Stromal cell of bone marrow (primary cell): ENCODE measurements around the gene NDUFB10.
"Not testable (repeated sequence)": the region's sequence is repeated elsewhere in the genome, so short reads cannot be mapped to it uniquely, and the experiment has no call there.

Experiments used
- DNase-seq: peaks from one replicate; pipeline ENCODE4 v3.0.0-alpha.2; 2012; ENCODE audit warnings: low read depth

NDUFB10 gene

DNA sequence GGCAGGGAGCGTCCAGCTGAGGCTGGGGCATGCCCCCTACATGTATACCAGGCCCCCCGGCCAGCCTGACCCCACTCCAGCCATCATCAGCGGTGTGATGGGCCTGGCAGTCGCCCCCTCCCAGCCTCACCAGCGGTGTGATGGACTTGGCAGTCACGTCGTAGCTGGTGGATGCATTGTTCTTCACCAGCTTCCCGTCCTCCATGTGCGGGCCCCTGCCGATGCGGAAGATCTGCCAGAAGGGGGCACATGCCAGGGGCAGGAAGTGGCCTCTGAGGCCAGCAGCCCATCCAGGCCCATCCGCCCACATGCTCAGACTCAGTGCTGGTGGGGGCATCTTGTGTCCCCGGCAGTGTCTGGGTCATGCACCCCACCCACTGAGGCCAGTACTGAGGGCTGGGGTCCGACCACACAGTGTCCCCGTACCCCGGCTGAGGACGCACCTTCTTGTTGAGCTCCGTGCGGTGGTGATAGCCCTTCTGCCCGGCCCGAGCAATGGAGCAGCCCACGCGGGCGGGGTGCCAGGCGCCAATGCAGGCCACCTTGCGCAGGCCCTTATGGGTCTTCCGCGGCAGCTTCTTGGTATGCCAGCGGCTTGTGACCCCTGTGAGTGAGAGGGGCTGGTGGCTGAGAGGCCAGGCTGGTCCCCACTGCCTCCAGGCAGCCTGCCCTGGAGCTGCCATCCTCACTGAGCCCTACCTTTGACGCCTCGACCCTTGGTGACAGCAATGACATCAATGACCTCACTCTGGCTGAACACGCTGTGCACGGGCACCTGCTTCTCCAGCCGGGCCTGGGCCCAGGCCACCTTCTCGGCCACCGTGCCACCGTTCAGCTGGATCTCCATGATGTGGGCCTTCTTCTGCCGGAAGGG, 12.6 kb upstream of the NDUFB10 start:
- no peak for DNase-seq

DNA sequence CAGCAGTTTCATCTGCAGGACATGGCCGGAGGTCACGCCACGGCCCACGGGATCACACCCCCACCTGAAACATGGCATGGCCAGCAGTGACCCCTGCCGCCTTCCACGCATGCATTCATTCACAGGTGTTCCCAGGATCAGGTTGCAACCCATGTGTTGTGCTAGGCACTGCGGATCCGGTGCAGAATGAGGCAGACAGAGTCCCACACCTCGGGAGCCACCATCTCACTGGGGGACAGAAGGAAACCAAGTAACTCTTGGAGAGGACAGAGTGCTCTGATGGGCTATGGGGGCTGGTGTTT, 12.0 kb upstream of the NDUFB10 start:
- no peak for DNase-seq

DNA sequence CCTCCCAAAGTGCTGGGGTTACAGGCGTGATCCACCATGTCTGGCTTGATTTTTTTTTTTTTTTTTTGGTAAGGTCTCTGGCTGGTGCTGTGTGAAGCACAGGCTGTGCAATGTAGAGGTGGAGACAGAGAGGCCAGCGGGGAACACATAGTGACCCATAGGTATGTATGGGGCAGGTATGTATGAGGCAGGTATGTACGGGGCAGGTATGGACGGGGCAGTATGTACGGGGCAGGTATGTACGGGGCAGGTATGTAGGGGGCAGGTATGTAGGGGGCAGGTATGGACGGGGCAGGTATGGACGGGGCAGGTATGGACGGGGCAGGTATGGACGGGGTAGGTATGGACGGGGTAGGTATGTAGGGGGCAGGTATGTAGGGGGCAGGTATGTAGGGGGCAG, 9.8 kb upstream of the NDUFB10 start:
- DNase-seq, result no peak

DNA sequence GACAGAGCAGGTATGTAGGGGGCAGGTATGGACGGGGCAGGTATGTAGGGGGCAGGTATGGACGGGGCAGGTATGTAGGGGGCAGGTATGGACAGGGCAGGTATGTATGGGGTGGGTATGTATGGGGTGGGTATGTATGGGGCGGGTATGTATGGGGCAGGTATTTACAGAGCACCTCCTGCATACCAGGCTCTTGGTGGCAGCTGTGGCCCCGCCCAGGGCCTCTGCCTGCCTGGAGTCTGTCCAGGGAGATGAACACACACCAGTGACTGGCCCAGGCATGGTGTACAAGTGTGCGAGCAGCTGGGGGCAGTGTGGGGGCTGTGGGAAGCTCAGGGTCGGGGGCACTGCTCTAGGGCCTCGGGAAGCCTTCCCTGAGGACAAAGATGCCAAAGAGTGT, 9.3 kb upstream of the NDUFB10 start:
- DNase-seq, result no peak

DNA sequence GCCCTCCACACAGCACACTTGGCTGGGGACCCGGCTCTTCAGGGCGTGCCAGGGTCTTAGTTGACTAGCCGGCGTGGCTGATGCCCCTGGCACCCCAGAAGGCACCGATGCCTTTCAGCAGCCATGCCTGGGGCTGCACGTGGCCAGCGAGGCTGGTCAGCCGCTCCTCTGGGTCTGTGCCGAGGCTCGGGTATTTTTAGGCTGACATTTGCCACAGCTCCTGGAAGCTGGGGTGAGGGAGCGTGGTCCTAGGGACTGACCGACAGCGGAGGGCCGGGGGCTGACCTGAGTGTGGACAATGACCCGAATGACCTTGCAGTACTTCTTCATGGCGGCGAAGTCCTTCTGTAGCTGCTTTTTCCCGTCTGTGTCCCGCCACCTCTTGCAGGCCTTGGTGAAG, 8.8 kb upstream of the NDUFB10 start:
- no peak for DNase-seq

DNA sequence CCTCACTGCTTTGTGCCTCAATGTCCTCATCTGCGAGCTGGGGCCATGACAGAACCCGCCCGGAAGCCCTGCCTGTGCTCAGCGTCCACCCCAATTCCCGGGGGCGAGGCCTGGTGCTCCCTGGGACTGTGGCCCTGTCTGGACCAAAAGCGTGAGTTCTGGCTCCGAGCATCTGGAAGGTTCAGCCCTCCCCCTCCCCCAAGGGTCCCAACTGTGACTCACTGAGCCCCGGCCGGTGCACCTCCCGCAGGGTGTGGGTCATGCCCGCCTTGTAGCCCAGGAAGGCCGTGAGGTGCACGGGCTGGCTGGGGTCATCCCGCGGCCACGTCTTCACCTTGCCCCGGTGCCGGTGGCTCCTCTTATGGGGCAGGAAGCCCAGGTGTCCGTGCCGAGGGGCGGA, 5.6 kb upstream of the NDUFB10 start:
- no peak for DNase-seq

DNA sequence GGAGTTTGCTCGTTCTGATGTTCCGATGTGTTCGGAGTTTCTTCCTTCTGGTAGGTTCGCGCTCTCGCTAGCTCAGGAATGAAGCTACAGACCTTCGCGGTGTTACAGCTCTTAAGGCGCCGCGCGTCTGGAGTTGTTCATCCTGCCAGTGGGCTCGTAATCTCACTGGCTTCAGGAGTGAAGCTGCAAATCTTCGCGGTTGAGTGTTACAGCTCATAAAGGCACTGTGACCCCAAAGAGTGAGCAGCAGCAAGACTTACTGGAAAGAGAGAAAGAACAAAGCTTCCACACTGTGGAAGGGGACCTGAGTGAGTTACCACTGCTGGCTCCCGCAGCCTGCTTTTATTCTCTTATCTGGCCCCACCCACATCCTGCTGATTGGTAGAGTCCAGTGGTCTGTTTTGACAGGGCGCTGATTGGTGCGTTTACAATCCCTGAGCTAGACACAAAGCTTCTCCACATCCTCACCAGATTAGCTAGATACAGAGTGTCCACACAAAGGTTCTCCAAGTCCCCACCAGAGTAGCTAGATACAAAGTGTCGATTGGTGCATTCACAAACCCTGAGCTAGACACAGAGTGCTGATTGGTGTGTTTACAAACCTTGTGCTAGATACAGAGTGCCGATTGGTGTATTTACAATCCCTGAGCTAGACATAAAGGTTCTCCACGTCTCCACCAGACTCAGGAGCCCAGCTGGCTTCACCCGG, 1.8 kb upstream of the NDUFB10 start:
- not testable (repeated sequence) for DNase-seq

DNA sequence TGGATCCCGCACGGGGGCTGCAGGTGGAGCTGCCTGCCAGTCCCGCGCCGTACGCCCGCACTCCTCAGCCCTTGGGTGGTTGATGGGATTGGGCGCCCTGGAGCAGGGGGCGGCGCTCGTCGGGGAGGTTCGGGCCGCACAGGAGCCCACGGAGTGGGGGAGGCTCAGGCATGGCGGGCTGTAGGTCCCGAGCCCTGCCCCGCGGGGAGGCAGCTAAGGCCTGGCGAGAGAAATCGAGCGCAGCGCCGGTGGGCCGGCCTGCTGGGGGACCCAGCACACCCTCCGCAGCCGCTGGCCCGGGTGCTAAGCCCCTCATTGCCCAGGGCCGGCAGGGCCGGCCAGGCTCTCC, 1.2 kb upstream of the NDUFB10 start:
- DNase-seq, result not testable (repeated sequence)

DNA sequence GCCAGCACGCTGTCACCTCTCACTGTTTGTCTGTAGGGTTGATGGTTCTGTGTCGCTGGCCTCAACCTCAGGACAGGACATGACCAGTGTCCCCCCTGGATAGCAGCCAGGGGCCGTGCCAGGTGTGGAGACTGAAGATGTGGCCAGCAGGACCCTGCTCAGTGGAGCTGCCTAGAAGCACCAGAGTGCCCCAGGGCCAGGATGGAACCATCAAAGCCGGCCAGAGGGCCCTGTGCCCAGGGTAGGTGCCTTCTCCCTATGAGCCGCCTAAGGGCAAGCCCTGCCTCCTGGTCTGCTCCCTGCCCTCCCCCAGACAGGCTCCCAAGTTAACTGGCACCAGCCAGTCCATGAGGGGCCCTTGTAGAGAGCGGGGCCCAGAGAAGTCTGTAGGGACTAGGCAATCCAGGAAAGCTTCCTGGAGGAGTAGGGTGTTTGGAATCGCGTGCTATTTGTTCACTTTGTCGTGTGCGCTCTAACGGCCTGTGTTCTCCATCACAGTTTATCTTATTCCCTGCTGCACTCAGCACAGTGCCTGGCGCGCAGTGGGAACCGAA, 546 bp upstream of the NDUFB10 start:
- DNase-seq, result no peak

DNA sequence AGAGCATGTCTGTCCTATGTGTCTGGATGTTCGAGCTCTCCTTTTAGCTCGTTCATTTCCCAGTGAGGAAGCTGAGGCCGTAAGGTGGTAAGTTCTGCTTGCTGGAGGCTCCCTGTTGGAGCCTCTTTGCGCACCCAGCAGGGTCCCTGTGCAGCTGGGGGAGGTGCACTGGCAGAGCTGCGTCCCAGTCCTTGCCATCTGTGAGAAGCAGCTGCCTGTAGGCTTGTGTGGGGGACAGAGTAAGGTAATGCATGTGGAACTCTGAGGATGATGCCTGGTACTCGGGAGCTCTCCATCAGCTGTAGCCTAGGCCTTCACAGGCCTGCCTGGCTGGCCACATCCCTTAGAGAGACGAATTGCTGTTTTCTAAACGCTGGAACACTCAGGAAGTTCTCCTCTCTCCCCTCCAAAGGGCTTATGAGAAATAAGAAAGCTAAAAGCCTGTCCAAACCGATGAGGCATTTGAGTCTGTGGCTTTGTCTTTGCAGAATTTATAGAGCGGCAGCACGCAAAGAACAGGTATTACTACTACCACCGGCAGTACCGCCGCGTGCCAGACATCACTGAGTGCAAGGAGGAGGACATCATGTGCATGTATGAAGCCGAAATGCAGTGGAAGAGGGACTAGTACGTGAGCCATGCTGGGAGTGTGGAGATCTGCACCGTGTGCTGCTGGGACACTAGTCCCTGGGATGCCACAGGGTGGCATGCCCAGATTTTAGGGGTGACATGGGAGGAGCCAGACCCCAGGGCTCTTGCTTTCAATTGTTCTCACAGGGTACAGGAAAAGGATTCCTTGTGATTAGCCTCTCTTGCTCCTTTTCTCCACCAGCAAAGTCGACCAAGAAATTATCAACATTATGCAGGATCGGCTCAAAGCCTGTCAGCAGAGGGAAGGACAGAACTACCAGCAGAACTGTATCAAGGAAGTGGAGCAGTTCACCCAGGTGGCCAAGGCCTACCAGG, 1.6 kb downstream of the NDUFB10 start:
- DNase-seq, result no peak

DNA sequence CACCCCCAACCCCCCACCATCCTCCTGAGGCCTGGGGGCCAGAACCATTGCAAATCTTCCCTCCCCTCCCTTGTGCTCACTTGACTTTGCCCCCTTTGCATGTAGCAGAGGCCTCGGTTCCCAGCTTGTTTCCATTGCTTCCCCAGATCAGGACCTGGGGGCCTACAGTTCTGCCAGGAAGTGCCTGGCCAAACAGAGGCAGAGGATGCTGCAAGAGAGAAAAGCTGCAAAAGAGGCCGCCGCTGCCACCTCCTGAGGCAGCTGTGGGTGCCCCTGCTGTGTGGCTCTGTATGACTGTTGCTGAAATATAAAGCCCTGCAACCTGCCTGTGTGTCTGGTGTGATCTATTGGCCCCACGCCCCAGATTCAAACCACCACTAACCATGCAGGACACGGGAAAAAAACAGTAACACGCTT, 2.3 kb downstream of the NDUFB10 start:
- no peak for DNase-seq

DNA sequence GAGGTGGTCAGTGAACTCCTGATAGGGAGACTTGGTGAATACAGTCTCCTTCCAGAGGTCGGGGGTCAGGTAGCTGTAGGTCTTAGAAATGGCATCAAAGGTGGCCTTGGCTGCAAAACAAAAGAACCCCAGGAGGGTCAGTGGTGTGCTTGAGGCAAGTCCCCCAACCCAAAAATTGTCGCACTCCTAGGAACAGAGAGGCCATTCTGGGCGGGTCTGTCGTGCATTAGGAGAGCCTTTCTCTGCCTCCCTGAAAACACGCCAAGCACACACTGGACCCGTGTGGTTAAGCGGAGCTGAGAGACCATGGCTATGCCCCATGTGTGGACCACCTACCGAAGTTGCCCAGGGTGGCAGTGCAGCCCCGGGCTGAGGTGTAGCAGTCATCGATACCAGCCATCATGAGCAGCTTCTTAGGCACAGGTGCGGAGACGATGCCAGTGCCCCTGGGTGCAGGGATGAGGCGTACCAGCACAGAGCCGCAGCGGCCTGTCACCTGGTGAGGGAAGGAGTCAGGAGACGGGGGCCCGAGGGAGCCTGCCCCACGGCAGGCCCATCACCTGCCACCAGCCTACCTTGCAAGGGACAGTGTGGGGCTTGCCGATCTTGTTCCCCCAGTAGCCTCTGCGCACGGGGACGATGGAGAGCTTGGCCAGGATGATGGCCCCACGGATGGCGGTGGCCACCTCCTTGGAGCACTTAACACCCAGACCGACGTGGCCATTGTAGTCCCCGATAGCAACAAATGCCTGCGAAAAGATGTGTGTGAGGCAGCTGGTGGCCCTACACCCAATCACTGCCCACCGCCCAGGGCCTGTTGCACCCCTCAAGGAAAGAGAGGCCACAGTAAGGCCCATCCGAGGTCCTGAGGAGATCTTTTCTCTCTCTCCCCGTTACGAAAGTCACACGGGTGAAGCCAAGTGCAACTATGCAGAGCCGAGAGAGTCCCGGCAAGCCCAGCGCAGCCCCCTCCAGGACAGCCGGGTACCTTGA, 3.1 kb downstream of the NDUFB10 start:
- not testable (repeated sequence) for DNase-seq

DNA sequence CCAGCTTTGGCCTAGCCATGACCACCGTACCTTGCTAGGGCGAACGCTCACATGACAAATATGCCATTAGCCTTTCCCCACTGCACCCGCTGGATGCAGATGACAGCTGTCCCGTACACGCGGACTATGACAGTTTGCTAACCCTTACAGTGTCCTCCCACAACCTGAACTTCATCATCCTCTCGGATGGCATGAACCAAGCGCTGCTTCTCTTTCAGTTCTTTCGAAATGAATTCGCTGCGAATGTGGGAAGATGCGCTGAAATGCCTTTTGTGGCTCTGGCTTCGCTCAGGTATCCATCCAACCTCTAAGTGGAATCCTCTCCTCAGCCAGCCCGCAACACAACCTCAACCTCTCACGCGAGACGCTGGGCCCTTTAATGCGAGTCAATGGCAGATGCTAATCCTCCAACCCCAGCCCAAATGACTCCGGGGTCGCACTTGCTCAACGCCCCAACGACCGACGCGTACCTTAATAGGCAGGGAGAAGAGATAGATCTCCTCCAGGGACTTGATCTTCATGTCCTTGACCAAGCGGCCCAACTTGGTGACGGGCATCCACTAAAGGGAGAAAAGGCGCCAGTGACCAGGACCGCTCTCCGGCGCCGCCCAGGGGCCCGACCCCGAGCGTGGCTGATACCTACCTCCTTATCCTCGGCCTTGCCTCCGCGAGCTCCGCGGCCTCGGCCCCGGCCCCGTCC, 4.6 kb downstream of the NDUFB10 start:
- no peak for DNase-seq

DNA sequence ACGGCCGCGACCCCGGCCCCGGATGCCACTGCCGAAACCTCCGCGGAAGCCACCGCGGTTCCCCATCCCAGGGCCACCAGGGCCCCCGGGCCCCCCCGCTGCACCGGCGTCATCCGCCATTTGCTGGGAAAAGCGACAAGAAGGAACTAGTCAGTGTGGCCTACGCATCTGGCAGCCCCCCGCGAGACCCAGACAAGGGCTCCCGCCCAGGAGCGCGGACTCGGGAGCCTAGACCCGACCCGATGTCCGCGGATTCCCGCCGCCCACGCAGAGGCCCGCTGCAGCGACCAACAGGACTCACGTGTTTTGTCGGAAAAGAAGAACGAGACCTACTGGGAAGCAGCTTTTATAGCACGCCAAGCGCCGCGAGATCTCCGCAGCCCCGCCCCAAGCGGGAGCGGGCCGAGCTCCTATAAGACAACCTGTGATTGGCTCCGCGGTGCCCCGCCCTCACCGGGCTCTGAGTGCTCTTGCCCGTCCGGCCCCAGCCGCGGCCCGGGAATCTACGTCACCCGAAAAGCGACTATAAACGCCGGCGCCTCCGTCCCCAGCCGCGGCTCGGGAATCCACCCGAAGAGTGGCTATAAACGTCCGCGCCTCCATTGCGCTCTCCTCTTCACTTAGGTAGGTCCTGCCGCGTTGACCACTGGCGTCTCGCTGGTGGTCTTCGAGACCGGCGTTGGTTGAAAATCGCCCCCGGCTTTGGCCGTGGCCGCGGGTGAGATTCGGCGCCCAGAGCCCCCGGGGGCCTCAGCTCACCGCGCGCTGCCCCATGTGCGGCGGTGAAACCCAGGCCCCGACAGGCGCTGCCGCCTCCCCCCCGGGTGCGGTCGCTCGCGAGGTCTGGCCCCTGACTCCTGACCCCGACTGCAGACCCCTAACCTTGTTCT, 5.4 kb downstream of the NDUFB10 start, which contains the start of gene RPS2:
Gene RPS2, minus strand, starts transcription at position 321 of the 890 bp plus-strand sequence. Its CDS starts 201 bp downstream, at position 120.
- DNase-seq, result peak; percentile 97

DNA sequence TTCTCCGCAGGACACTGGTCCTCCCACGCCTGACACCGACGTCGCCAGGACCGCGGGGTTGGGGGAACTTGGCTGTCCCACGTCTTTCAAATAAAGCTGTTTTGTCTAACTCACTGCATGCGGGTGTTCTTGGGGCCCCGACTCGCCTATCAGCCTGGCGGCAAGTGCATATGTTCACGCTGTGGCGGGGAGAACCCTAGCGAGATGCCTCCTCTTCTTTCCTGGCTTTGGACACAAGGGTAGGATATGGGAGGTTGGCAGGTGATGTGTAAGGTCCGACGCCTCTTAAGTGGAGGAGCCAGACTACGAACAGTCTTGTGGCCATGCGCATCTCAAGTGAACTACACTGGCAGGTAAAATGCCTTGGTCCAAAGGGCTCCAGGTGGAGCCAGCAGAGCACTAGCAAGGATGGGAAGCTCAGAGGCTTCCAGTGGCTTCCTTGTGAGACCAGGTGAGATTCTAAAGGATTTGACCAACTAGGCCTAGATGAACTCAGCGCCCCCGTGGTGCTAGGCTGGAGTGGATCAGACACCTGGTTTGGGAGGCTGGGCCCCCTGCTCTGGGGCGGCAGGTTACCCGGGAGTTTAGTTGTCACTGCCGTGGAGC, 6.2 kb downstream of the NDUFB10 start:
- no peak for DNase-seq

DNA sequence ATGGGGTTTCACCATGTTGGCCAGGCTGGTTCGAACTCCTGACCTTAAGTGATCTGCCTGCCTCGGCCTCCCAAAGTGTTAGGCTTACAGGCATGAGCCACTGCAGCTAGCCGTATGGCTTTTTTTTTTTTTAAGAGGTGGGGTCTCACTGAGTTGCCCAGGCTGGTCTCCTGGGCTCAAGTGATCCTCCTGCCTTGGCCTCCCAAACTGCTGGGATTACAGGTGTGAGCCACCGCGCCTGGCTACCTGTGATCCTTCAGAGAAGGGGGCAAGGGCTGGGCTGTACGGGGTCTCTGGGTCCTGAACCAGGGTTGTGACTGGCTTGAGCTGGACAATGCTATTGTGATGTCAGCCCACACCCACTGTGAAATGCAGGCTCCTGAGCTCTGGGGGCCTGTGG, 7.1 kb downstream of the NDUFB10 start, which contains the start of gene RNF151:
Gene RNF151, plus strand, starts transcription at position 397 of the 400 bp plus-strand sequence. CDS start 26 bp downstream, outside the sequence.
- no peak for DNase-seq

DNA sequence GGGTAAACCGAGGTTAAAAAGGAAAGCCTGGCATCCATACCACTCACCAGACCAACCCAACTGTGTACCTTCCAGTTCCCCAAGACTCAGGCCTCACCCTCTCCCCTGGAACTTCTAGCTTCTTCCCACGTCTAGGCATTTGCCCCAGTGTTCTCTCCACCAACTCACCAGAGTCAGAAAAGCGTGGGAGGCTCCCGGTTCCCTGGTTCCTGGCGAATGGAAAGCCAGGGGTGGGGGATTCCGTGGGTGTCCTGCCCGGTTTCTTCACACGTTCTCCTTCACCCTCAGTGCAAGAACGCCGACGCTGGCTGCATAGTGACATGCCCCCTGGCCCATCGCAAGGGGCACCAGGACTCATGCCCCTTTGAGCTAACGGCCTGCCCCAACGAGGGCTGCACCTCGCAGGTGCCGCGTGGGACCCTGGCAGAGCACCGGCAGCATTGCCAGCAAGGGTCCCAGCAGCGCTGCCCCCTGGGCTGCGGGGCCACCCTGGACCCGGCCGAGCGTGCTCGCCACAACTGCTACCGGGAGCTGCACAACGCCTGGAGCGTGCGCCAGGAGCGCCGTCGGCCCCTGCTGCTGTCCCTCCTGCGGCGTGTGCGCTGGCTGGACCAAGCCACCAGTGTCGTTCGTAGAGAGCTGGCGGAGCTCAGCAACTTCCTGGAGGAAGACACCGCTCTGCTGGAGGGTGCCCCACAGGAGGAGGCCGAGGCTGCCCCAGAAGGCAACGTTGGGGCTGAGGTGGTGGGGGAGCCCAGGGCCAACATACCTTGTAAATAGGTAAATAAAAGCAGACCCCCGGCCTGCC, 9.0 kb downstream of the NDUFB10 start:
- DNase-seq, result no peak
